Measurements from ENCODE around the gene S100G. TPM values are rescaled to one million over a fixed set of nuclear protein-coding genes. Genes with fewer than 3 reads are reported as not detected.
"Not testable (repeated sequence)": the region's sequence is repeated elsewhere in the genome, so short reads cannot be mapped to it uniquely, and the experiment has no call there.

S100G gene, protein sequence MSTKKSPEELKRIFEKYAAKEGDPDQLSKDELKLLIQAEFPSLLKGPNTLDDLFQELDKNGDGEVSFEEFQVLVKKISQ
- polyA plus RNA-seq (ENCODE audit: insufficient read length in 4 of 4) = not detected

DNA sequence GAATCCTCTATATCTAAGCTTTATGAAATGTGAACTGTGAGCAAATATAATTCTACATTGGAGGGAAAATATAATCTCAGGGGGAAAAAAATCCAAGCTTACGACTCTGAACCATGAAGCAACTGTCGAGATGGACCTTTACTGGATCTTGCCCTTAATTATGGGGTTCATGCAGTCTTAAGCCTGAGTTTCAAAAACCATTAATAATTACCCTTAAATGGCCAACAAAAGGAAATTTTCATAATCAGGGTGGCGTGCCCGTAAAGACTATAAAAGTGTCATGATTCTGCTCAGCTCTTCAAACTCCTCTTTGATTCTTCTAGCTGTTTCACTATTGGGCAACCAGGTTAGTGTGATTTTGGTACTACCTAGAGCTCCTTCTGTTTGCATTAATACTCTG, at the start of gene S100G:
Gene S100G, plus strand, starts transcription at position 301 of the 400 bp plus-strand sequence. CDS start 849 bp downstream, outside the sequence.
- no peak for DNase-seq (ENCODE audit: low read depth in 4 of 4, low spot score in 2 of 4)

DNA sequence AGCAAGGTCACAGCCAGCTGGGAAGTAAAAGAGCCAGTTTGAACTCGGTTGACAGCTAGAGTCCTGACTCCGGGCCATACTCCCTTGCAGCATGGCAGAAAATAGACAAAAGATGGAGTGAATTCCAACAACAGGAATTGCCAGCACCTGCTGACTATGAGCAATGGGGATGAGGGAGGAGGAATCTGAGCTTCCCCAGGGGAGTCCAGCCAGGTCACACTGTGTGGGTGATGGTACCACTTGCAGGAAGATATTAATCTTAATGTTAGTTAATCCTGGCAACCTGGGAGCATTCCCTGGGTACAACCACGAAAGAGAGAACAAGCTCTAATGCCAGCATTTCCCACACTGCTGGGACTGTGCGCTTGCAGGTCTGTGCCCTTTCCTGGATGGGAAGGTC, 48.1 kb upstream of the S100G start:
- no peak for DNase-seq (ENCODE audit: low read depth in 4 of 4, low spot score in 2 of 4)

DNA sequence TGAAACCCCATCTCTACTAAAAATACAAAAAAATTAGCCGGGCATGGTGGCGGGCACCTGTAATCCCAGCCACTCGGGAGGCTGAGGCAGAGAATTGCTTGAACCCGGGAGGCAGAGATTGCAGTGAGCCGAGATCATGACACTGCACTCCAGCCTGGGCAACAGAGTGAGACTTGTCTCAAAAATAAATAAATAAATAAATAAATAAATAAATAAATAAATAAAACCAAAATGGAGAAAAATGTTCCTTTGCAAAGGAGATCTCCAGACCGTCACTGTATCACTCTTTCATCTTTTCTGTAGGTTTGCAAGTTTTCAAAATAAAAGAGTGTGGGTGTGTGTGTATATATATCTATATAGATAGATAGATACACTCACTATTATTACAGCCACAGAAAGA, 46.7 kb upstream of the S100G start:
- DNase-seq (ENCODE audit: low read depth in 4 of 4, low spot score in 2 of 4) = not testable (repeated sequence)

DNA sequence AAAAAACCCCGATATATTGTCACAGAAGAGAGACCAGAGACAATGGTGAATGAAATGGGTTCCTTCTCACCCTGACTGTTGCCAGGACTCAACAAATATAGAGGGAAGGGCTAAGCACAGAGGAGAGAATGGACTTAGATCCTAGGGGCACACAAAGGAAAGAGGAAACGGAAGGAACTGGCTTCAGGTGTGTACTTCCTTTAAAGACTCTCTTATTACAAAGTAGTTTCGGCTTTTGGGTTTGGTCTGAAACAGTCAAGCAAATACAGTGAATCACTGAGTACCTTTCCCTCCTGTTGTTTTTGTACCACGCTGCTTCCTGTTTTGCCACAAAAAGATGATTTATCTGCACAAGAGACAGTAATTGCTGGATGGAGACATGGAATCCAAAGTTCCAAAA, 46.1 kb upstream of the S100G start:
- no peak for DNase-seq (ENCODE audit: low read depth in 4 of 4, low spot score in 2 of 4)

DNA sequence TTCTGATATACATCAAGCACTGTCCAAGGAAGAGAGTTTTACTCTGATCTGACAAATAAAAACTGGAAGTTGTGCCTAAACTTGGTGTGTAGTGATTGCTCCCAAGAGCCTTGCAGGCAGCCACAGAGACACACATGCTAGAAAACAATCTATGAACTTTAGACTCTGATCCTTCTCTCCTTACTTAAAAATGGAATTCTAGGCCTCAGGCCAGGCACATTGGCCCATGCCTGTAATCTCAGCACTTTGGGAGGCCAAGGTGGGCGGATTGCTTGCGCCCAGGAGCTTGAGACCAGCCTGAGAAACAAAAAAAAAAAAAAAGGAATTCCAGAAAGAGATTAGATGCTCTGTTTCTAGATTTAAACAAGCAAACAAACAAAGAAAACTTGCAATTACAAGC, 45.6 kb upstream of the S100G start:
- DNase-seq (ENCODE audit: low read depth in 4 of 4, low spot score in 2 of 4) = no peak

DNA sequence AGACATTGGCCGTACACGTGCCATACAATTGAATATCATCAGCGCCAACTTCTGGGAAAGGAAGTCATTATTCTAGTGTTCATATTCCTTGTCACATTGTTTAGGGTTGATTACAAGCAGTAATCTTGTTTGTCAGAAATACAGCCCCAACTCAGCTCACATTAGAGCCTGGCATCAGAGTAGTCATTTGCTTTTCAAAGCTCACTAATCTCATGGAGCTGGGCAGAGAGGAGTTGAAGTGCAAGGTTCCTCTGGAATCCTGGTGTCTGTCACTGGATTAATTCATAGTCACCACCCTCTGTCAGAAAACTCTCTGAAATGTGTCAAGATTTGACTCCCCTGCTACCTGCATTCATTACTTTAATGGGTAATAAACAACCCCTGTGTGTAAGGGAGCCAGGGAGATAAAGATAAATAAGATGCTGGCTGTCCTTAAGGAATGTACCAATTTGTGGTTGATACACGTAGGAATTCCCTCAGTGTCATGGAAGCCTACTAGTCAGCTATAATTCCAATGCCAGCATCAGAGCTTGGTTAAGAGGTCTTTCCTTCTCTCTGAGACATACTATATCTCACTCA, 43.7 kb upstream of the S100G start:
- no peak for DNase-seq (ENCODE audit: low read depth in 4 of 4, low spot score in 2 of 4)

DNA sequence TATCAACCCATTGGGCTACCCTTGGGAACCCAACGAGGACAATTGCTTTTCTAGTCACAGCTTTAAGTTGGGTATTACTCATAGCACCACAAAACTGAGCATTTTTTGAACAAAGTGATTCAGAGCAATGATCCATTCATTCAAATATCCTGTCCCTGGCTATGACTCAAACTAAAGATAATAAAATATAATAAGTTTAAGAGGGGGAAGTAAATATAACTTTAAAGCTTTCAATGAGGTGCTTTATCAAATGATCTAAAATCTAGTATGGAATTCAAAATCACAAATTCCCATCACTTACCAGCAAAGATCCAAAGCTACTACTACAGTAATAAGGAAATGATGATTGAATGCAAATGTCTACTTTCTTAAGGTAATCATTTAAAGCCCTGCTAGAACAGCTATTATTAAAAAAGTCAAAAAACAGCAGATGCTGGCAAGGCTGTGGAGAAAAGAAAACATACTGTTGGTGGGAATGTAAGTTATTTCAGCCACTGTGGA, 39.8 kb upstream of the S100G start:
- no peak for DNase-seq (ENCODE audit: low read depth in 4 of 4, low spot score in 2 of 4)

DNA sequence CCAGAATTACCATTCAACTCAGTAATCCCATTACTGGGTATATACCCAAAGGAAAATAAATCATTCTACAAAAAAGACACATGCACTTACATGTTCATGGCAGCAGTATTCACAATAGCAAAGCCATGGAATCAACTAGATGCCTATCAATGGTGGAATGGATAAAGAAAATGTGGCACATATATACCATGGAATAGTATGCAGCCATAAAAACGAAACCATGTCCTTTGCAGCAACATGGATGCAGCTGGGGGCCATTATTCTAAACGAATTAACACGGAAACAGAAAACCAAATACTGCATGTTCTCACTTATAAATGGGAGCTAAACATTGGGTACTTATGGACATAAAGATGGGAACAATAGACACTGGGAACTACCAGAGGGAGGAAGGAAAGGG, 39.3 kb upstream of the S100G start:
- not testable (repeated sequence) for DNase-seq (ENCODE audit: low read depth in 4 of 4, low spot score in 2 of 4)

DNA sequence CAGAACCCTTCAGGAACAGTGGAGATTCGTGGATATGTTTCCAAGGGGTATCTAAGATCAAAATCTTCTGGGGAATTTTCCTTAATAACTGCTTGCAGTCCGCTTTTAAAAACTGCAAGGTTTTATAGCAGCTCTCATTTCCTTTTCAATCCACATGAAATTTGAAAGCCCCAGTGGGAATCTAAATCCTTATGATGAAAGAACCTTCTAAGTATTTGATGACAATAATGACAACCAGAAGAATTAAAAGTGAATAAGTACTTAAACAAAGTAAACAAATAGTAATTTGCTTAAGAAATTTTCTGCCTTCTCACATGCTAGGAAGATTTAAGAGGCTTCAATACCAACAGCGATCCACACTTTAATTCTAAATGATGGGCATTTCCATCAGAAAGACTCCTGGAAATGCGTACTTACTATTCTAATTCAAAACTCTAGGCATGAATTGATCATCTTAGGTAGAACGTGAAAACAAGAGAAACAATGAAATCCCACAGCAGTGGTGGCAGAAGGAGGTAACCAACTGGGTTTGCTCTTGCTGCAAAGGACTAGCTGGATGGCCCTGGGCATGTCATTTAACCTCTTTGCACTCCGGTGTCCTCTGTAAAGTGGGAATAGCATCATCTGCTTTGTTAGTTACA, 37.6 kb upstream of the S100G start:
- no peak for DNase-seq (ENCODE audit: low read depth in 4 of 4, low spot score in 2 of 4)

DNA sequence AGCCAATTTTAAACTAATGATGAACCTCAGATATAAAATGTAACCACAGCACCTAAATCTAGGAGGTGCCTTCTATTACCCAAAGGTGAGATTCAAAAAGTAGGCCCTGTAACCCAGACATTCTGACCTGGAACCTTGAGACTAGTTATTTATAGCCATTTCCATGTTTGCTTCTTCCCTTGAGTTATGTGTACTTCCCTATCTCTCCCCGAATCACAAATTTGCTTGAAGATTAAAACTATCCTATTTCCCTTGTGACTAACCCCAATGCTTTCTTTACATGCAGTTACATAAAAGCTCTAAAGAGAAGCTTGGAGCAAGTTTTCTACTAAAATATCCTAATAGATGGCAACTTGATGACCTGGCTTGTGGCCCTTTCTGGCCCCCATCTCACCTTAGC, 32.6 kb upstream of the S100G start:
- DNase-seq (ENCODE audit: low read depth in 4 of 4, low spot score in 2 of 4) = no peak

DNA sequence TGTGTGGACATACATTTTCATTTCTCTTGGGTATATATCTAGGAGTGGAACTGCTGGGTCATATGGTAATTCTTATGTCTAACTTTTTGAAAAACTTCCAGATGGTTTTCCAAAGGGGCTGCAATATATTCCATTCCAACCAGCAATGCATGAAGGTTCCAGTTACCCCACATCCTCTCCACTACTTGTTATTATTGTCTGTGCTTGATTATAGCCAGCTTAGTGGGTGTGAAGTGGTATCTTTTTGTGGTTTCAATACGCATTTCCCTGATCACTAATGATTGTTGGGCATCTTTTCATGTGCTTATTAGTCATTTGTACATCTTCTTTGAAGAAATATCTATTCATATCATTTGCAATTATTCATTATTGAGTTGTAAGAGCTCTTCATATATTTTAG, 31.5 kb upstream of the S100G start:
- DNase-seq (ENCODE audit: low read depth in 4 of 4, low spot score in 2 of 4) = no peak

DNA sequence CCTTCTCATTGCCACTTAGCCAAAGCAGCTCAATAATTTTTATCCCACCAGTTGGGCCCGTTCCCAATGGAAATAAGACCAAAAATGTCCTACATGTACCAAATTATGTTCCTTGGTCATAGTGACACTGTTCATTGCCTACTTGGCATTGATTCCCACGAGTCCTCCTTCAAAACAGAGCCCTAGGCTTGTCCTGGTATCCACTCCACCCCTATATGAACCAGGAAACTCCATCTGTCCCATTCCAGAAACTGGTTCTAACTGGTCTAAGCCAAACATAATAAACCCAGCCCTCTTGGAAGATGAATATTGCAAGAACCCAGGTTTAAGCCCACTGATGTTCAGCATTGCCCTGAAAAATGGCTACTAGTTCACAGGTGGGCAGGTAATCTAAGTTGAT, 30.9 kb upstream of the S100G start:
- no peak for DNase-seq (ENCODE audit: low read depth in 4 of 4, low spot score in 2 of 4)

DNA sequence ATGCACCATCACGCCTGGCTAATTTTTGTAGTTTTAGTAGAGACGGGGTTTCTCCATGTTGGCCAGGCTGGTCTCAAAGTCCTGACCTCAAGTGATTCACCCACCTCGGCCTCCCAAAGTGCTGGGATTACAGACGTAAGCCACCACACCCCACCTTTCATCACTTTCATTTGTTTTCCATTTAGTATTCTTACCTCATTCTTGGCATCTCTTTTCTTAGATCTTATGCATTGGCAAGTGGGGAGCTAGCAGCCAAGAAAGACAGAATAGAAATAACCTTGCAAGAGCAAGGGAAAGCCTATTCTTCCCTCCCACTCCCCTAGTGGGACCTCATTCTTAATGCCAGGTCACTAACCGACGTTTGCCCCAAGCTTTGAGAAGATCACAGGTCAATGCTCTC, 21.4 kb upstream of the S100G start:
- DNase-seq (ENCODE audit: low read depth in 4 of 4, low spot score in 2 of 4) = not testable (repeated sequence)

DNA sequence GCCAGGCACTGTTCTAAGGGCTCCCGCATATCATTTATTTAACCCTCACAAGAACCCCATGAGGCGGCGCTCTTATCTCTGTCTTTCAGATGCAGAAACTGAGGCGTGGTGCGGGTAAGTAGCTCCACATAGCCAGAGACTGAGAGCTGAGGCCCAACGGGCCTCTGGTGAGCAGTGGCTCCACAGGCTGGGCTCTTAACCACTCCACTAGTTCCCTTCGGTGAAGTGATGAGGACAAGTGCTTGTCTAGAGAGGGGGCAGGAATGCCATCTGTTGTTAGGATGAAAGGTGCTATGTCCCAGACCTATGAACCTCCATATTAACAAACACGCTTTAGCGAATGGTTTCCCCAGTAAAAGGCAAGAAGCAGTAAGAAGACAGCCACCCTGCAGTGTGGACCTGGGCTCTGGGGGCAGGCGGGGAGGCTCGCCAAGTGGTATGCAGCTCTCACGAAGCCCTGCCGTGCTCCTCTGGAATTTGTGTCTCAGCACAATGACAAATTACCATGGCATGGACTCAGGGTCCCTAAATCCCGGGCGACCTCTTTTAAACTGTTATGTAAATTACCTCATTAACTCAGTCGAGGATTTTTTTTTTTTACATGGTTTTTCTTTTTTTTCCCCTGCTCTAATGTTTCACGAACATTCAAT, 20.9 kb upstream of the S100G start:
- no peak for DNase-seq (ENCODE audit: low read depth in 4 of 4, low spot score in 2 of 4)

DNA sequence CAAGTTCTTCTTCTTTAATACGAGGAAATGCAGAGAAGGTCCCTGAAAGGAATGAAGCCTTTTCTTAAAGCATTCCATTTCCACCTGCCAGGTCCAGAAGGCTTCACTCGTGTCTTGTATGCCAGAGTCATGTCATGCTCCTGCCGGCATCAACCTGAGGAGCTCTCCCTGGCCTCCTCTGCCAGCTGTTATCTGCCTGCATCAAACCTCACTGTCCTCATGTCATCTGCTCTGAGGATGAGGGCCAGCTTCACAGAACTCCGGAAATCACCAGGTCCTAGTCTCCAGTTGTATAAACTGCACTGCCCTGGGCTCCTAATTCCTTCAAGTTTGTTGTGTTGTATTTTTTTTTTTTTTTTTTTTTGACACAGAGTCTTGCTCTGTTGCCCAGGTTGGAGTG, 20.0 kb upstream of the S100G start:
- no peak for DNase-seq (ENCODE audit: low read depth in 4 of 4, low spot score in 2 of 4)

DNA sequence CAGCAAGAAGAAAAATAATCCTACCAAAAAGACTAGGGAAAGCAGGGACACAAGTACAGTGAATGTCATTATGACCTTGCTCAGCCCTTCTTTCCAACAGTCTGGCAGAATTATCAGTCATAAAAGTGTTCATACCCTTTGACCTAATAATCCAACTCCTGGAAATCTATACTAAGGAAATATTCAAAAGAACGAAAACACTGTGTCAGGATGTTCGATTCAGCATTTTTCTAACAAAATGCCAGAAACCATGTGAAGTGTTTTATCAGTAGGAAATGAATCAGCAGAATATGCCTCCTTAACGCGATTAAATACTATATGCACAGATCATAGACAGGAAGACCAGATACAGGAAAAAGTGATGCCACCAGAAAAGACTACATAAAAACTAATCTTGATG, 16.2 kb upstream of the S100G start:
- DNase-seq (ENCODE audit: low read depth in 4 of 4, low spot score in 2 of 4) = no peak

DNA sequence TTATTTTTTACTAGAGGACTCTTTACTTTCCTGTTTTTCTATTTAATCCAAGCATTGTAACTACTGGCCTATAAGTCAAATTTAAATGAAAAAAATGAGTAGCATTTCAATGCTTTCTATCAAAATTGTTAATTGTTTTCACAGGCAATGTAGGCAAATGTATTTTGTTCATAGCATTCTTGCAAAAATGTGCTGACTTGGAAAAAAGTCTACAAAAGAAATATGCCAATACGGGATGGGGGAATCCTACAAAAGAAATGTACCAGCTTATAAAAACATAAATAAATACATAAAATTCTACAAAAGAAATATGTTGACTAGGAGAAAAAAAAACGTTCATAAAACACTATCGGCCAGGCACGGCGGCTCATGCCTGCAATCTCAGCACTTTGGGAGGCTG, 14.9 kb upstream of the S100G start:
- no peak for DNase-seq (ENCODE audit: low read depth in 4 of 4, low spot score in 2 of 4)

DNA sequence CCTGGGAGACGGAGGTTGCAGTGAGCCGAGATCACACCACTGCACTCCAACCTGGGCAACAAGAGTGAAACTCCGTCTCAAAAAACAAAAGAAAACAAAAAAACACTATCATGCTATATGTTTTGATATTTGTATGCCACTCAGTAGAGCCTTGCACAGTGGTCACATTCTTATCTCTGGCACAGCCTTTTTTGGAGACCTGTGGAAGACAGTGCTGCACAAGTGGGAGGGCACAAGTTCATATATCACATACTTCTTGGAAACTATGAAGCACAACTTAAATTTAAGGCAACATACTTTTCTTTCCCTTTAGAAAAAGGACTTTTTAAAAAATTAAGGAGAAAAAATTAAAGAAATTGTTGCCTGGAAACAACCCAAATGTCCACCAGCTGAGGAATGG, 14.4 kb upstream of the S100G start:
- no peak for DNase-seq (ENCODE audit: low read depth in 4 of 4, low spot score in 2 of 4)

DNA sequence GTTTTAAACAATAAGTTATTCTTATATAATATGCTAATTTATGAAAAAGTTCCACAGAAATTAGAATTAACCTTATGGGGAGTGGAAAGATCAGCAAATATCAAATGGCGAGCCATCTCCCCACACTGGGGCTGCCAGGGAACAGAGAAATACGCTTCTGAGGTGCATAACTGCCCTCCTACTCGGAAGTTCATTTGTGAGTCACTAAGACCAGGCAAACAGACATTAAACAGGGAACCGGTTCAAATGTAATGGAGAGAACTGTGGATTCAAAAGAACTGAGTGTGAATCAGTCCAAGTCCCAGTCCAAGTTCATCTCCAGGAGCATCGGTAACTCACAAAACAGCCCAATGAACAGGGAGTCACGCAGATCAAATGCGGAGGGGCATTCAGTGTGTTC, 11.4 kb upstream of the S100G start:
- no peak for DNase-seq (ENCODE audit: low read depth in 4 of 4, low spot score in 2 of 4)

DNA sequence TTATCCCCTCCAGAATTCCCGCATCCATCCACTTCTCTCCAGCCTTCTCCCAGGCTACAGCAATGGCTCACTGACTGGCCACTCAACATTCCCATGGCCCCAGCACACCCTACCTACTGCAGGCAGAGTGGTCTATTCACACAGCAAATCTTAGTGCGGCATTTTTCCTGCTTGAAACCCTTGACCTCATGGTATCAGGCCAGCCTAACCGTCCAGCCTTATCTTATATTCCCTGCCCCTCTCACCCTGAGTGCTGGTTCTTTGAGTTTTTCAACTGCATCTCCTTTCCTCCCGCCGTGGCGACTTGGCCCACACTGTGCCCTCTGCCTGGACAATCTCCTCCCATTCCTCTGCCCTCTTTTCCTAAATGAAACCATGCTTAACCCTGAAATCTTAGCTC, 10.0 kb upstream of the S100G start:
- DNase-seq (ENCODE audit: low read depth in 4 of 4, low spot score in 2 of 4) = no peak

DNA sequence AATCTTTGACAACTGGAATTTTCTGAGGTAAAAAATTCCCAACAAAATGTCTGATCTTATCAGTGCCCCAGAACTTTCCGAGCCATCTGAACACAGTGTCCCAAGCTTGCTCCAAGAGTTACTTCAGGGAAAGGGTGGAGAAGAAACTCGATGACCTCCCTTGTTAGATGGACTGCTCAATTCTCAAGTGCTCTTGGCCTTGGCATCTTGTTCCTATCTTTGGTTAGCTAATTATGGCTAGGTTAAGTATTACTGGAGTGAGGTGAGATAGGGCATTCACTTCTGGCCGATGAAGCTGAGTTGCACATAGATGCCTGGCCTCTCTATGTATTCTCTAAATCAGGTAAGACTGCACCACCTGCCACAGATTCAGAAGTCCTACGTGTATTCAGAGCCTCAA, 9.1 kb upstream of the S100G start:
- DNase-seq (ENCODE audit: low read depth in 4 of 4, low spot score in 2 of 4) = no peak

DNA sequence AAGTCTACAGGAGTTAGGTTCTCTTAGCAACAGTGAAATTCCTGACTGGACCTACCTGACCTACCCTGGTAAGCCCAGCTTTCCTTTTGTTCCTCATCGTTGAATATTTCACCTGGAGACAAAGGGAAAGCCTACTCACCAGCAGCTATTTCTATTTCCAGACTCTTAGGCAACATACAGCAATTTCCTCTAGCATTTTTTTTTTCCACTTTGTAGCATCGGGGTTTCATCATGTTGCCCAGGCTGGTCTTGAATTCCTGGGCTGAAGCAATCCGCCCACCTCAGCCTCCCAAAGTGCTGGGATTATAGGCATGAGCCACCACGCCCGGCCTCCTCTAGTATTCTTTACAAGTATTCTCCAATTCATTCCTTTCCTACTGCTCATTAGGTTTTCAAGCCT, 6.8 kb upstream of the S100G start:
- DNase-seq (ENCODE audit: low read depth in 4 of 4, low spot score in 2 of 4) = no peak
